Prostate gland (tissue), 2 donors: ENCODE measurements around the gene LYG2. TPM values are rescaled to one million over a fixed set of nuclear protein-coding genes. Genes with fewer than 3 reads are reported as not detected.
"Not testable (repeated sequence)": the region's sequence is repeated elsewhere in the genome, so short reads cannot be mapped to it uniquely, and the experiment has no call there.

Experiments used
- DNase-seq: peaks from one replicate; pipeline ENCODE4 v3.0.0-alpha.2; 2019; ENCODE audit warnings: low spot score
- H3K27ac ChIP-seq, 2 donors: fragments of 200-600 bp; sonication (generic); 2 replicates each; pipeline ENCODE4 v1.5.1; 2017 to 2019
- H3K27me3 ChIP-seq: fragments of 200-600 bp; sonication (generic); replicated peaks from 2 replicates; pipeline ENCODE4 v1.5.1; 2019; ENCODE audit not compliant: insufficient read depth
- H3K36me3 ChIP-seq, 2 donors: fragments of 200-600 bp; sonication (generic); 1 replicate in 1 of 2; 2 replicates in 1 of 2; pipeline versions ENCODE4 v1.5.1 to v1.8.1; 2017 to 2019
- H3K4me1 ChIP-seq: fragments of 200-600 bp; sonication (generic); replicated peaks from 2 replicates; pipeline ENCODE4 v1.5.1; 2019
- H3K4me3 ChIP-seq, 2 donors: fragments of 200-600 bp; sonication (generic); 2 replicates each; pipeline ENCODE4 v1.5.1; 2017 to 2019
- H3K9me3 ChIP-seq: fragments of 200-600 bp; sonication (generic); 2 replicates; pipeline ENCODE4 v1.5.1; 2017
- POLR2A ChIP-seq: fragments of 450-650 bp; IDR thresholded peaks from one replicate; pipeline ENCODE4 v1.6.1; 2016; ENCODE audit warnings: antibody characterized with exemption, mild to moderate bottlenecking
- POLR2AphosphoS5 ChIP-seq: sonication (generic); formaldehyde crosslinking; IDR thresholded peaks from one replicate; pipeline ENCODE4 v1.6.1; 2017; ENCODE audit warnings: antibody characterized with exemption
- WGBS: methylation state at CpG from one replicate; pipeline ENCODE4 v1.1.5; 2018; 5-methylcytosine and 5-hydroxymethylcytosine counted together
- intact Hi-C: fragments of 100-400 bp; cut with DNase I; formaldehyde crosslinking; loops from one replicate; pipeline ENCODE4 v1.14.2; 2022
- total RNA-seq, 2 donors: library from RNA; depleted of rRNA; stranded (reverse); fragments of >200 nt; gene quantifications; one replicate each; pipeline ENCODE4 v1.1.0, GENCODE V29; 2016
- TF ChIP-seq, protein P1 (sequence below), 4 experiments: fragments of 200-600 bp in 2 of 4; fragments of 450-650 bp in 2 of 4; sonication (generic) in 2 of 4; IDR thresholded peaks; 1 replicate in 3 of 4; 2 replicates in 1 of 4; pipeline ENCODE4 v1.5.1; 2016 to 2019; ENCODE audit warnings: antibody characterized with exemption in 4 of 4, mild to moderate bottlenecking in 2 of 4, moderate library complexity in 2 of 4

LYG2 gene
- total RNA-seq, 2 donors from 2014 or later = not detected

DNA sequence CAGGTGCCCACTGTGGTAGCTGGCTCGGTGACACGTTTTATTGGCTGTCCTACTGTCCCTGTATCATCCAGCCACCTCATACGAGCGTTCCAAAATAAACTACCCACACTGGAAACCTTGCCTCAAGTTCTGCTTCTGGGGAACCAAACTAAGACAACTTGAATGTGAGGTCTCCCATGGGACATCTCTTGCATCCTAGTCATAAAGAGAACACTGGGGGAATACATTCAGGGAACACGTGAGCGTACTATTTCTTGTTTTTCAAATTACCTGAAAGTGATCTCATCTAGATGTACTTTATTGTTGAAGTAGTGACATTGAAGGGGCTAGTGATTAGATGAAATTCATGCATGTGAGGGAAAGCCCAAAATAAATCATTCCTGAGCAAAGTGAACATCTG is 15.0 kb downstream of the LYG2 start:
- TF ChIP-seq POLR2AphosphoS5 (no peak), POLR2A (no peak)
- TF ChIP-seq, protein P1, sequence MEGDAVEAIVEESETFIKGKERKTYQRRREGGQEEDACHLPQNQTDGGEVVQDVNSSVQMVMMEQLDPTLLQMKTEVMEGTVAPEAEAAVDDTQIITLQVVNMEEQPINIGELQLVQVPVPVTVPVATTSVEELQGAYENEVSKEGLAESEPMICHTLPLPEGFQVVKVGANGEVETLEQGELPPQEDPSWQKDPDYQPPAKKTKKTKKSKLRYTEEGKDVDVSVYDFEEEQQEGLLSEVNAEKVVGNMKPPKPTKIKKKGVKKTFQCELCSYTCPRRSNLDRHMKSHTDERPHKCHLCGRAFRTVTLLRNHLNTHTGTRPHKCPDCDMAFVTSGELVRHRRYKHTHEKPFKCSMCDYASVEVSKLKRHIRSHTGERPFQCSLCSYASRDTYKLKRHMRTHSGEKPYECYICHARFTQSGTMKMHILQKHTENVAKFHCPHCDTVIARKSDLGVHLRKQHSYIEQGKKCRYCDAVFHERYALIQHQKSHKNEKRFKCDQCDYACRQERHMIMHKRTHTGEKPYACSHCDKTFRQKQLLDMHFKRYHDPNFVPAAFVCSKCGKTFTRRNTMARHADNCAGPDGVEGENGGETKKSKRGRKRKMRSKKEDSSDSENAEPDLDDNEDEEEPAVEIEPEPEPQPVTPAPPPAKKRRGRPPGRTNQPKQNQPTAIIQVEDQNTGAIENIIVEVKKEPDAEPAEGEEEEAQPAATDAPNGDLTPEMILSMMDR (IDR thresholded peaks at IDR 0.05) = no peak
- 86% methylated on average over 6 of the region's 6 CpGs for WGBS
- no peak for DNase-seq
- no peaks in the 10 kb centered on the region for H3K9me3 ChIP-seq
- no peaks in the 10 kb centered on the region for H3K36me3 ChIP-seq
- H3K27ac ChIP-seq = no peak overlapping the region
- intact Hi-C loops = no loop called here
- no peak overlapping the region for H3K4me3 ChIP-seq
- no peaks in the 10 kb centered on the region for H3K27me3 ChIP-seq
- no peaks in the 10 kb centered on the region for H3K4me1 ChIP-seq

DNA sequence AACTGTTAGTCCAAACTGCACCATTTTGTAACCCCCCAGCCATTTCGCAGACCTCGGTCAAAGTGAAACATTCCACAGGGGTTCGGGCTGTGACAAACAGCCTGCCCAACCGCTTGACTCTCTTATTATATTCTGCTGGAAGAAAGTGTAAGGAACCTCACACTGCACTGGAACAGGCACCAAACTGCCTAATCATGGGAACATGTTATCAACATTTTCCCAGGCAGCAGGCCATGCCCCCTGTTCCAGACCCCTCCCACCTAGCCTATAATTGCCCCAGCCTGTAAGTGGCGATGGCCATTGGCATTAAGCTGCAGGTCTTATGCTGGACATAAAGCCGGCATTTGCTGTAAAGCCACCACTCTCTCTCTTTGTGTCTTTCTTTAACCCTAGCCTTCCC is 16.9 kb downstream of the LYG2 start:
- Histone ChIP-seq H3K36me3 (no peaks in the 10 kb centered on the region), H3K27ac (no peak overlapping the region), H3K27me3 (no peaks in the 10 kb centered on the region), H3K4me1 (no peaks in the 10 kb centered on the region), H3K4me3 (no peak overlapping the region), H3K9me3 (no peaks in the 10 kb centered on the region)
- TF ChIP-seq POLR2A (no peak), POLR2AphosphoS5 (no peak)
- TF ChIP-seq, protein P1 (IDR thresholded peaks at IDR 0.05) = no peak
- intact Hi-C loops = no loop called here
- WGBS = 90% methylated on average over 6 of the region's 6 CpGs
- DNase-seq = no peak

DNA sequence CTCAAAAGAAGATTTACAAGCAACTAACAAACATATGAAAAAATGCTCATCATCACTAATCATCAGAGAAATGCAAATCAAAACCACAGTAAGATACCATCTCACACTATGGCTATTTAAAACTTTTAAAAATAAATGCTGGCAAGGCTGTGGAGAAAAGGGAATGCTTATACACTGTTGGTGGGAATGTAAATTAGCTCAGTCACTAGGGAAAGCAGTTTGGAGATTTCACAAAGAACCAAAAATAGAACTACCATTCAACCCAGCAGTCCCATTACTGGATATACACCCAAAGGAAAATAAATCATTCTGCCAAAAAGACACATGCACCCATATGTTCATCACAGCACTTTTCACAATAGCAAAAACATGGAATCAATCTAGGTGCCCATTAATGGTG is 22.3 kb downstream of the LYG2 start:
- H3K4me1 ChIP-seq, H3K9me3 ChIP-seq, H3K4me3 ChIP-seq, H3K27me3 ChIP-seq, H3K36me3 ChIP-seq, intact Hi-C loops, H3K27ac ChIP-seq, DNase-seq: not testable (repeated sequence)

DNA sequence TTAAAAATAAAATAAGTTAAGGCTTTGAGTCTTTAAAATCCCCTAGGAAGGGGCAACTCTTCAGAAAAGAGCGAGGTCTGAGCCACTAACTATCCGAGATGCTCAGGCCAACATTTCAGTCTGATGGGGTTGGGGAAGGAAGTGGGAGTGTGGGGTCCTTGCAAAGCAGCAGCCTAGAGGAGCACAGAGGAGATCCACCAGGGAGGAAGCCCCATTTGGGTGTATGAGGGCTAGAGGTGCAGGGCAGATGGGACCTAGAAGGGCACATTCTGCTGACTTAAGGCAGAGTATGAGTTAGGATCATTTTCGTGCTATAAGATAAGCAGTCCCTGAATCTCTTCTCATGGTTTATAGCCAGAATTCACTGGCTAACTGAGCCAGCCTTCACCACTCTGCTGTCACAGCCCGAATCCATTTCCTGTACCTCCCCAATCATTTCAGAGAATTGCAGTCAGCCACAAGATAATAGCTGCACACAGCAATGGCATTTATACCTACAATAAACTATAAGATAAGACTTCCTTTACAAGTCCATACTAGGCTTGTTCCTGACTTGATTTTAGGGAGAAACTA is 37.5 kb downstream of the LYG2 start:
- H3K27me3 ChIP-seq = no peaks in the 10 kb centered on the region
- WGBS = 53% methylated on average over 4 of the region's 4 CpGs
- TF ChIP-seq POLR2AphosphoS5 (no peak), POLR2A (no peak)
- TF ChIP-seq, protein P1 (IDR thresholded peaks at IDR 0.05) = no peak

DNA sequence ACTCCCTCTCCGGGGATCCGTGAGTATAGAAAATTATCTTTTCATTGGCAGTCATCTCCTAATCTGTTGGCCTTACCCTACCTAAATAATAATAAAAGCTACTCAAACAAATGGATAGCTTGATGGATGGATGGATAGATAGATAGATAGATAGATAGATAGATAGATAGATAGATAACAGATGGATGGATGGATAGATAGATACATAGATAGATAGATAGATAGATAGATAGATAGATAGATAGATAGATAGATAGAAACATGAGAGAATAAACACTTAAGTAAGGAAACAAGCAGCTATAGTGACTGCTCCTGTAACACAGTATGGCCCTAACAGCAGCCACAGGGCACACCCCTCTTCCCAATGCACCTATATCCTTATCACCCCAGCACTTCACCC is 39.4 kb downstream of the LYG2 start:
- Histone ChIP-seq H3K36me3 (no peaks in the 10 kb centered on the region), H3K4me1 (no peaks in the 10 kb centered on the region), H3K9me3 (no peaks in the 10 kb centered on the region), H3K4me3 (no peak overlapping the region), H3K27me3 (no peaks in the 10 kb centered on the region), H3K27ac (no peak overlapping the region)
- intact Hi-C loops = no loop called here
- WGBS = 94% methylated on average over 2 of the region's 2 CpGs
- TF ChIP-seq POLR2AphosphoS5 = no peak
- TF ChIP-seq, protein P1 (IDR thresholded peaks at IDR 0.05) = no peak
- no peak for TF ChIP-seq POLR2A
- no peak for DNase-seq

More for the DNA sequence above, 37.5 kb downstream of the LYG2 start:
- no peak for DNase-seq
- no peaks in the 10 kb centered on the region for H3K4me1 ChIP-seq
- no peaks in the 10 kb centered on the region for H3K9me3 ChIP-seq
- no peak overlapping the region for H3K4me3 ChIP-seq
- H3K27ac ChIP-seq = no peak overlapping the region
- intact Hi-C loops = no loop called here
- no peaks in the 10 kb centered on the region for H3K36me3 ChIP-seq
